Measurements from ENCODE around the gene APOA5. TPM values are rescaled to one million over a fixed set of nuclear protein-coding genes. Genes with fewer than 3 reads are reported as not detected.

APOA5 gene
- total and polyA plus RNA-seq, 2 experiments from 2014 or later = 0.18 to 0.35 TPM

- TF ChIP-seq ZNF462 (CRISPR knock-in tag; IDR thresholded peaks at IDR 0.05) (no peak), ZNF331 (CRISPR knock-in tag; IDR thresholded peaks at IDR 0.05; ENCODE audit: low read depth) (no peak)
Measured at GRCh38 chr11:116792869-116793771, 1.4 kb upstream of the APOA5 start (continued).

- Mint-ChIP-seq H3K4me3 (no peak overlapping the region), H3K27ac (no peak overlapping the region), H3K4me1 (peaks cover 19% of the 10 kb centered on the region), H3K9me3 (no peaks in the 10 kb centered on the region), H3K36me3 (ENCODE audit: low read depth) (peaks cover under 1% of the 10 kb centered on the region; the same call in 2 of the 3 replicates), H3K27me3 (ENCODE audit: insufficient read depth, low read depth, poor library complexity) (peaks cover 10% of the 10 kb centered on the region)
- no peaks in the 10 kb centered on the region for H3K36me3 ChIP-seq (ENCODE audit: insufficient read depth)
- peaks cover 6% of the 10 kb centered on the region; the same call in 1 of the 2 replicates for H3K9me2 ChIP-seq (ENCODE audit: insufficient read depth)
- H3K4me3 ChIP-seq = no peak overlapping the region
- H3F3A ChIP-seq (replicated peaks; ENCODE audit: low read depth) = 0 out of 2 replicates have a peak, but pooled peaks cover 2% of the 10 kb centered on the region
- H3K27ac ChIP-seq (ENCODE audit: low read depth) = no peak overlapping the region
- no peaks in the 10 kb centered on the region for H3K27me3 ChIP-seq (ENCODE audit: insufficient read depth)
- DNase-seq (ENCODE audit: low spot score) = no peak
- H4K20me1 ChIP-seq (replicated peaks; ENCODE audit: insufficient read depth) = no peaks in the 10 kb centered on the region
- peak overlapping the region; percentile 38; the same call in 1 of the 2 replicates for H2AFZ ChIP-seq
- H3K4me1 ChIP-seq (ENCODE audit: insufficient read depth) = peaks cover 5% of the 10 kb centered on the region
- H3K79me2 ChIP-seq (replicated peaks; ENCODE audit: insufficient read depth) = peaks cover 4% of the 10 kb centered on the region
- H3K4me2 ChIP-seq = no peak overlapping the region
- ATAC-seq = no peak
- TF ChIP-seq NANOG (IDR thresholded peaks at IDR 0.05; ENCODE audit: borderline replicate concordance) (no peak), ZNF462 (CRISPR knock-in tag; IDR thresholded peaks at IDR 0.05) (no peak), EZH2phosphoT487 (IDR thresholded peaks at IDR 0.05; ENCODE audit: unreplicated experiment) (no peak)
Measured at GRCh38 chr11:116792144-116792868, 627 bp upstream of the APOA5 start.
